ENCODE results near the gene CEACAM3. TPM values are rescaled to one million over a fixed set of nuclear protein-coding genes. Genes with fewer than 3 reads are reported as not detected.

The CEACAM3 gene
- total and polyA plus RNA-seq, 4 donors = 0.37 to 0.70 (median 0.59) TPM; not detected in 1

- TF ChIP-seq FOXA1 (IDR thresholded peaks at IDR 0.05) (no peak), FOXA2 (IDR thresholded peaks at IDR 0.05) (no peak)
These were observed 6.4 kb downstream of the CEACAM3 start (continued) for GRCh38 chr19:41802770-41803169.

DNA sequence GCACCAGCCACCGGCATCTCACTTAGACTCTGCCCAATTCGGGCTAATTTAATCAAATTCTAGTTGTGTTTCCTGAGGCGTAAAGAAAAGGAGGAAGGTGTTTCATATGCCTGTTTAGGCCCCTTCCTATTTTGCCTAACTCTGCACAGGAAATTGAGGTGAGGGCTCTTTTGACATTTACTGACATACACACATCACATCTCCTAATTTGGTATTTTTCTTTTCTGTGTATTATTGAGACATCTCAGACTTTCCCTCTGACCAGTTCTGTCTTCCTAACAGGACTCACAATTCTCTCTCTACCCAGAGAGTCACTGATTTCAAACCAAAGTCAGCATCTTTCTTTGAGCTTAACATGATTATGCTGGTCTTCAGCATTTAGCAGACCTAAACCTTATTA, 7.9 kb downstream of the CEACAM3 start:
- Histone ChIP-seq H3K27me3 (ENCODE audit: control insufficient read depth in 4 of 4, insufficient read depth in 4 of 4, low read length in 3 of 4) (no peaks in the 10 kb centered on the region), H3K9me3 (ENCODE audit: control insufficient read depth in 4 of 4, low read length in 3 of 4) (peaks cover 0 to 3% (median 0%) of the 10 kb centered on the region in 4 donors), H3K4me1 (ENCODE audit: control insufficient read depth in 4 of 4, insufficient read depth in 4 of 4, low read length in 3 of 4) (no peaks in the 10 kb centered on the region), H3K36me3 (ENCODE audit: control insufficient read depth in 4 of 4, insufficient read depth in 3 of 4, low read depth in 1 of 4, low read length in 3 of 4) (no peaks in the 10 kb centered on the region), H3K4me3 (ENCODE audit: low read depth in 1 of 3, low read length in 3 of 3) (no peak overlapping the region), H3K9ac (ENCODE audit: low read depth in 1 of 2, low read length in 2 of 2) (no peak overlapping the region), H3K27ac (ENCODE audit: low read depth in 1 of 2, low read length in 2 of 2) (peak overlapping the region in 1 of 2 donors; percentile 37)
- TF ChIP-seq RAD21 (IDR thresholded peaks at IDR 0.05) (no peak), HNF4A (conservative IDR thresholded peaks at IDR 0.05) (no peak), RXRA (IDR thresholded peaks at IDR 0.05) (no peak), REST (IDR thresholded peaks at IDR 0.05) (no peak), TAF1 (conservative IDR thresholded peaks at IDR 0.05) (no peak), FOXA2 (IDR thresholded peaks at IDR 0.05) (no peak), SP1 (IDR thresholded peaks at IDR 0.05) (no peak), NR2F2 (IDR thresholded peaks at IDR 0.05) (no peak), HNF4G (IDR thresholded peaks at IDR 0.05) (no peak), JUND (IDR thresholded peaks at IDR 0.05) (no peak), FOXA1 (IDR thresholded peaks at IDR 0.05) (no peak), EGR1 (IDR thresholded peaks at IDR 0.05; ENCODE audit: low read depth in 2 of 2) (no peak), YY1 (IDR thresholded peaks at IDR 0.05) (no peak), GABPA (IDR thresholded peaks at IDR 0.05 in 1 of 2, conservative IDR thresholded peaks at IDR 0.05 in 1 of 2) (no peak)
- TF ChIP-seq, protein P1, sequence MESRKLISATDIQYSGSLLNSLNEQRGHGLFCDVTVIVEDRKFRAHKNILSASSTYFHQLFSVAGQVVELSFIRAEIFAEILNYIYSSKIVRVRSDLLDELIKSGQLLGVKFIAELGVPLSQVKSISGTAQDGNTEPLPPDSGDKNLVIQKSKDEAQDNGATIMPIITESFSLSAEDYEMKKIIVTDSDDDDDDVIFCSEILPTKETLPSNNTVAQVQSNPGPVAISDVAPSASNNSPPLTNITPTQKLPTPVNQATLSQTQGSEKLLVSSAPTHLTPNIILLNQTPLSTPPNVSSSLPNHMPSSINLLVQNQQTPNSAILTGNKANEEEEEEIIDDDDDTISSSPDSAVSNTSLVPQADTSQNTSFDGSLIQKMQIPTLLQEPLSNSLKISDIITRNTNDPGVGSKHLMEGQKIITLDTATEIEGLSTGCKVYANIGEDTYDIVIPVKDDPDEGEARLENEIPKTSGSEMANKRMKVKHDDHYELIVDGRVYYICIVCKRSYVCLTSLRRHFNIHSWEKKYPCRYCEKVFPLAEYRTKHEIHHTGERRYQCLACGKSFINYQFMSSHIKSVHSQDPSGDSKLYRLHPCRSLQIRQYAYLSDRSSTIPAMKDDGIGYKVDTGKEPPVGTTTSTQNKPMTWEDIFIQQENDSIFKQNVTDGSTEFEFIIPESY (IDR thresholded peaks at IDR 0.05) = no peak
- TF ChIP-seq, protein P2, sequence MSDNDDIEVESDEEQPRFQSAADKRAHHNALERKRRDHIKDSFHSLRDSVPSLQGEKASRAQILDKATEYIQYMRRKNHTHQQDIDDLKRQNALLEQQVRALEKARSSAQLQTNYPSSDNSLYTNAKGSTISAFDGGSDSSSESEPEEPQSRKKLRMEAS (IDR thresholded peaks at IDR 0.05) = no peak
- TF ChIP-seq, protein P3, sequence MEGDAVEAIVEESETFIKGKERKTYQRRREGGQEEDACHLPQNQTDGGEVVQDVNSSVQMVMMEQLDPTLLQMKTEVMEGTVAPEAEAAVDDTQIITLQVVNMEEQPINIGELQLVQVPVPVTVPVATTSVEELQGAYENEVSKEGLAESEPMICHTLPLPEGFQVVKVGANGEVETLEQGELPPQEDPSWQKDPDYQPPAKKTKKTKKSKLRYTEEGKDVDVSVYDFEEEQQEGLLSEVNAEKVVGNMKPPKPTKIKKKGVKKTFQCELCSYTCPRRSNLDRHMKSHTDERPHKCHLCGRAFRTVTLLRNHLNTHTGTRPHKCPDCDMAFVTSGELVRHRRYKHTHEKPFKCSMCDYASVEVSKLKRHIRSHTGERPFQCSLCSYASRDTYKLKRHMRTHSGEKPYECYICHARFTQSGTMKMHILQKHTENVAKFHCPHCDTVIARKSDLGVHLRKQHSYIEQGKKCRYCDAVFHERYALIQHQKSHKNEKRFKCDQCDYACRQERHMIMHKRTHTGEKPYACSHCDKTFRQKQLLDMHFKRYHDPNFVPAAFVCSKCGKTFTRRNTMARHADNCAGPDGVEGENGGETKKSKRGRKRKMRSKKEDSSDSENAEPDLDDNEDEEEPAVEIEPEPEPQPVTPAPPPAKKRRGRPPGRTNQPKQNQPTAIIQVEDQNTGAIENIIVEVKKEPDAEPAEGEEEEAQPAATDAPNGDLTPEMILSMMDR (IDR thresholded peaks at IDR 0.05; ENCODE audit: low read depth, low read length, missing input control) = no peak
- TF ChIP-seq, protein P4, sequence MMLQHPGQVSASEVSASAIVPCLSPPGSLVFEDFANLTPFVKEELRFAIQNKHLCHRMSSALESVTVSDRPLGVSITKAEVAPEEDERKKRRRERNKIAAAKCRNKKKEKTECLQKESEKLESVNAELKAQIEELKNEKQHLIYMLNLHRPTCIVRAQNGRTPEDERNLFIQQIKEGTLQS (IDR thresholded peaks at IDR 0.05) = no peak
- 70% methylated on average over 3 of the region's 3 CpGs for WGBS
- no peak for DNase-seq (ENCODE audit: low spot score)

Data from liver (tissue), 9 donors.